ENCODE data around the gene KCNIP3.
"Not testable (repeated sequence)": the region's sequence is repeated elsewhere in the genome, so short reads cannot be mapped to it uniquely, and the experiment has no call there.

The KCNIP3 gene

DNA sequence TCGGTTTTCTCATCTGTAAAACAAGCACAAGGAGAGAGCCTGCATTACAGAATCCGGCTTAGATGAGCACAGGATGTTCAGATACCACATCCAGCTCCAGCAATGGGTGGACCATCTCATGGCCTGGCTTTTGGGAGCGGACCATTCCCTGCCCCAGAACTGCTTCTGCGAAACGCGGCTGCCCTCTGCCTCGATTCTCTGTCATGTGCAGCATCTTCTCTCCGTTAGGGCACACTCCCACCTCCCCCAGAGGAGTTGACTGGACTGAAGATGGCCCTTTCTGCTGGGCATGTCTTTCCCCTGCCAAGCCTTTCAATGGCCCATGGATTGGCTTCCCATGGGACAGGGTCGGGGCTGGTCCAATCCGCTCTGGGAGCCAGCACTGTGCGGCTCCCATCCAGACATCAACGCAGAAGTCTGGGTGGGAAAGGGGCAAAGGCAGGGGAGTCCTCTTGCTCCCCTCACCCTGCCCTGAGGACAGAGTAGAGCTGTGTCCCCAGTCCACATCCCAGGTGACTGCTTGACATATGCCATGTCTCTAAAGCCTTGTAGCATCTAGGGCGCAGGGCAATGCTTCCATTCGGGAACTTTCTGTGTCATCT is 91.0 kb downstream of the KCNIP3 start:
- no peak for DNase-seq

DNA sequence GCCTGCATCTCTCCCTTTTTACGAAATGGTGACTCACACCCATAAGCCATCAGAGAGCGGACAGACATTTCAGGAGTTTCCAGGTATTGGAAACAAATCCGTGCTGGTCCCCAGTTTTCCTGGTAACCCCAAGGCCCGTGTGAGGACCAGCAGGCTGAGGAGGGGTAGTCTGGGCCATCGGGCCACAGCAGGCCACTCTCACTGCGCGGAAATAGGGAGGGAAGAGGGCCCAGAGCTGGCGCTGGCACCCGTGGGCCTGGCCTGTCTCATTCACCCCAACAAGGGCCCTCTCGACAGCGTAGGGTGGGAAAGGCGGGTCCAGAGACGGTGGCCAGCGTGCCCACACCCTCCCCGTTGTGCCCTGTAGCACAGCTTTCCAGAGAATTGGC is 91.7 kb downstream of the KCNIP3 start:
- DNase-seq, result no peak

DNA sequence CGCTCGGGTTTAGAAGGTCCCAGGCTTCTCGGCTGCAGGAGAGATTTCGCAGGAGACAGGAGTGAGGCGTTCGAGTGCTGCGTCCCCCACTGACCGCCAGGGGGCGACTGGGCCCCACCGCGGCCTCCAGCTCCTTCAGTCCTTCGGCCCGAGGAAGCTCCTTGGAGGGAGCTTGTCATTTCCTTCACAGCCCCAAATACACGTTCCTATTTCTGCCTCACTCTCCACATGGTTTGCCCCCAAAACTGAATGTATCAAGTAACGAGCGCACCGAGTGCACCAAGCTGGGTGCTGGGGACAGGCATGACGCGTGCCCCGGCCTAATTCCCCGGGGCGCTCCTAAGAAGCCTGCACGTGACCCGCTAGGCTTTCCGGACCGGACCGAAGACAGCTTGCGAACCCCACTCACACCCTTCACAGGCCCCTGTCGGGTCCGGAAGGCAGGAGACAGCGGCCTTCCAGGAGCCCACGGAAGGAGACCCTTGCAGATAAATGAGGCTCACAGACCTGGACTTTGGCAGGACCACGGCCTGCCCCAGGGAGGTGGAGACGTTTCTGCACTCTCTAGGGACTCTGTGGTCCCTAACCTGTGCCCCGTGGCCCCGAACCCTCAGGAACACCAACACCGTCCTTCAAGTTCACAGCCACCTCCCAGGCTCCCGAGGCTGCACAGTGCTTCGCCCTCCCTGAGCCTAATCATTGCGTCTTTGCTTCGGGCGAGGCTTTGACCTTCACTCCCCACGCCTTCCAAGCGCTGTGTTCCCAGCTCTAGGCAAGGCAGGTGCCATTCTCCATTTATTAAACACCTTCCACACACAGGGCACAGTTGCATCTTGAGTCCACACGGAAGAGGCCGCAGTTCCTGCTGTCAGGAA is 92.3 kb downstream of the KCNIP3 start:
- DNase-seq, result peak; percentile 1

DNA sequence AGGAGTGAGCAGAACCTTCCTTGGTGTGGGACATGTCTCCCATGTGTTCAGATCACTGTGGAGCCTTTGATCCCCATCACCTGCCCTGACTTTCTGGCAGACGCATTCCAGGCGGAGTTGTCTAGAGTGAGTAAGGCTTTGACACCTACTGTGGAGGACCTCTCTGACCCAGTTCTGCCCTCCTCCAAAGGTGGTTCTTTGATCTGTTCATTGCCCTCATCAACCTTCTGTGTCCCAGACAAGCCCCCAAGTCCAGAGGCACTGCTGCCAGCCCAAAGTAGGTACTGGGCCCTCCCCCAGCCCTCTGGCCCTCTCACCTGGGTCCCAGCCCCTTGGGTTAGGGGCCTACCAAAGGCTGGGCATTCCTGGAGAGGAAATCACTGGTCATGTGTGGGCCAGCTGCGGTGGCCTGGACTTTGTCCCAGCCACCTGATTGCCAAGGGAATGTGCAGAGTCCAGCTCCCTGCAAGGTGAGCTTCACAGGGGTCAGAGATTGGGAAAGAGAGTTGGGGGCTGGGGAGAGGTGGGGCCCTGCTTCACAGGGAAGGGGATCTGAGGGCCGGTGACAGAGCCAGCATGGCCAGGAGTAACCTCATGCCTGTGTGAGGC is 93.2 kb downstream of the KCNIP3 start:
- no peak for DNase-seq

DNA sequence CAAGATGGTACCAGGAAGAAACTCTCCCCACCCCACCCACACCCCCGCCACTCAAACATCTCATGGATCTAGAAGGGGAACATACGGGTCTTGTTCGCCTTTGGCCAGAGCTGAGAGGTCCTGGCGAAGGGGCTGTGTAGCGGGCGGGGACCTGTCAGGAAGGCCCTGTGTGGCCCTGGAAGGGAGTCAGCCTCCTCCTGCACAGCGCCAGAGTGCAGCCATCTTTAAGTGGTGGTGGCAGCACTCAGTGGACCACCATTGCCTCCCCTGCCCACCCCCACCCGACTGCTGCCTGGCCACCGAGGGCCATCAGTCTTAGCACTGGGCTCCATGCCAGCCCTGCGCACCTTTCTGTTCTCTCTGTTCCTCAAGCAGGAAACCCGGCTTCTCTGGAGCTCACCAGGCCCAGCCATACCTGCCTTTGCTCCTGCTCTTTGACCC is 93.8 kb downstream of the KCNIP3 start:
- no peak for DNase-seq

DNA sequence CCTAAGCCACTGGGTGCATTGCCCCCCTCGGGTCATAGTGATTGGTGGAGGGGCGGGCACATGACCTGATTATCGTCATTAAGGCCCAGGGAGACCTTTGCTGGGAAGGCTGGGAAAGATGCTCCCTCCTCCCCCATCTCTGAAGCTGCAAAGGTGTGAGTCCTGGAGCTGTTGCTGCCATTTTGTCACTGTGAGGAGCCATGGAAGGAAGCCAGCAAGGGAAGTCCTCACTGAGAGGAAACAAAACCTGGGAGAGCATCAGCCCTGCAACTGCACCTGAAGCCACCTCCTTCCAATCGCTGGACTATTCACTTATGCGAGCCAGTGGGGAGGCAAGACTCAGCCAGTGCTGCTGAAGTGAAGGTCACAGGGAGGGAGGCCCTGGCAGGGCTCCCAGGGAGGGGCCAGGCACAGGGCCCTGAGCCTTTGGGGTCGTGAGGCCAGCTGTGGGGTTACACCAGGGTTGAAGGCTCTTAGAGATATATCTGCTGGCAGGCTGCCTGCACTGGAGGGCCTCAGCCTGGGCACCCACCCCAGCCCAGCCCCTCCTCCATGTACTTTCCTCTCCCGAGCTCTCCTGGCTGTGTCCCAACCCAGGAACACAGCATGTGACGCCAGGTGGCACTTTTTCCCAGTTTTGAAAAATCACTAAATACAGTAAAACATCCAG is 94.6 kb downstream of the KCNIP3 start:
- DNase-seq, result no peak

DNA sequence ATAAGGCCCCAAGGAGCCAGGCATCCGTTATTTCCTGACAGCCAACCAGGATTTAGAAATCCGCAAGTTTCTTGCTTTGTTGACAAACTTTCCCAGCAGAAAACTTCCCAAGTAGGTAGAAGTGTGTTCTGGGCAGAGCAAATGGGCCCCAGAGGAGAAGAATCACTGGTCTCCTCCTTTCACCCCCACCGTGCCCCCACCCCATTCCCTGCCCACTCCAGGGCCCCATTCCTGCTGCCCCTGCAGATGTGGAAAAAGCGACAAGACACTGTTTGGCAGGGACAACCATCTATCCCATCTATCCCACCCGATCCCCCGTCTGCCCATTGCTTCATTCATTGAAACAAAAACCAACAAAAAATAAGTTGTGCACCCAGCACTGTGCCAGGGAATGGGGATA is 95.2 kb downstream of the KCNIP3 start:
- no peak for DNase-seq

DNA sequence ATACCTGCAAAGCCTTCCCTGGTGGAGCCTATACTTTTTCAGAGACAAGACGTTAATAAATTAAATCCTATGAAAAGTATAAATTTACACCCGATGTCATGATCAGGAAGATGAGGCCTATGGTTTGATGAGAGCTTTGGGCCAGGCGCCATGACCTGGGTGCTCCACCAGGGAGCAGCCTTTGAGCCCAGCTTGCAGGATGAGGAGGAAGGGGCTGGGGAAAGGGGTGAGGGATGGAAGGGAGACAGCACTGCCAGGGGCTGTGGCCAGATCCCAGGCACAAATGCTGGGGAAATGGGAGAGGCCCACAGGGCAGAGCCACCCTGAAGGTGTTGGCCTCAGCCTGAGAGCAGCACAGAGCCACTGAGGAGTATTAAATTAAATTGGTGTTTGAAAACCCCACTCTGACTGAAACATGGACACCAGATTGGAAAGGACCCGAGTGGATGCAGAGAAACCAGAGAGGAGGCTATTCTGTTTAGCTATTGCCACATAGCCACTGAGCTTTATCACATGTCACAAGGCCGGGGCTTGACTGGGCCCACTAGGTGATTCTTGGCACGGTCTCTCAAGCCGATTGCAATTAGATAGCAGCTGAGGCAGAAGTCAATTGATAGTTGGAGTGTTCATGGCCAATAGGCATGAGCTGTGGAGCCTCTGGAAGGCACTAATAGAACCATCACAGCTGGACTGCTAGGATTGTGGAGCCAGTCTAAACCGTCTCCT is 95.7 kb downstream of the KCNIP3 start:
- DNase-seq, result no peak

DNA sequence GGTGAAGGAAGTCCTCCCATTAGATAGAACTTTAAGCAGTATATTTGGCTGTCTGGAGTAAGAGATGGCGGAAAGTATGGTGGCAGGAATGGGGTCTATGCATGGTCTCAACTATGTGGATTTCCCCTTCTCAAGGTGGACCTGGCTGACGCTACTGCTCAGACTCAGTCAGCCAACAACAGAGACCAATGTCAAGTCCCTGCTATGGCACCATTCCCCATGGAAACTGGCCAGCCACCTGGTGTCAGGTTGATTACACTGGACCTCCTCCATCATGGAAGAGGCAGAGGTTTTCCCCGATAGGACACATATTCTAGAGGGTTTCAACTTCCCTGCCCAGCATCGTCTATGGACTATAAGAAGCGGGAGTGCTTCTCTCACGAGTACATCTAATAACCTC is 96.8 kb downstream of the KCNIP3 start:
- no peak for DNase-seq

DNA sequence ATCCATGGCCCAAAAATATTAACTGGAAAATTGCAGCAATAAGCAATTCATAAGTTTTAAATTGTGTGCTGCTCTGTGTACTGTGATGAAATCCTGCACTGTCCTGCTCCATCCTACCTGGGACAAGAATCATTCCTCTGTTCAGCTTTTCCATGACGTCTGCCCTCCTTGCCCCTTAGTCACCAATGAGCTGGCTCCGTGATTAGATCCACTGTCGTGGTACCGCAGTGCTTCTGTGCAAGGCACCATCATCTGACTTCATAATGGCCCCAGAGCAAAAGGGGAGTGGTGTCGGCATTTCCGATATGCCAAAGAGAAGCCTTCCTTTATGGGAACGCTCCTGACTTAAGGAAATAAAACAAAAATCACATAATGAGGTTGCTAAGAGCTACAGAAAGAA is 101.9 kb downstream of the KCNIP3 start:
- no peak for DNase-seq

DNA sequence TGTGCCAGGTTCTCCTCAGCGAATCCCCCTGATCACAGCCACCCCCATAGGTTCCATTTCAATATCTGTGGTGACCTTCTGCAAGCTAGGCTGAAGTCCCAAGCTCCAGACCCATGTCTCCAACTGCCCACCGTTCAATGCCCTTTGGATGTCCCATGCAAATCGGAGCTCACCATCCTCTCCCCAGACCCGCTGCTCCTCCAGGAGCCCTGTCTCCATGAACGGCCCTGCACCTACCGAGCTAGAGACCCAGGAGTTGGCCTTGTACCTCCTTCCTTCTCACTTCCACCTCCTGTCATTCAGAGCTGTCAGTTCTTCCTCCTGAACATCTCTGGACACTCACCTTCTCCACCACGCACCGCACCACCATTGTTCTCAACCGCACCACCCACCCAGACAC is 104.3 kb downstream of the KCNIP3 start:
- DNase-seq, result no peak

DNA sequence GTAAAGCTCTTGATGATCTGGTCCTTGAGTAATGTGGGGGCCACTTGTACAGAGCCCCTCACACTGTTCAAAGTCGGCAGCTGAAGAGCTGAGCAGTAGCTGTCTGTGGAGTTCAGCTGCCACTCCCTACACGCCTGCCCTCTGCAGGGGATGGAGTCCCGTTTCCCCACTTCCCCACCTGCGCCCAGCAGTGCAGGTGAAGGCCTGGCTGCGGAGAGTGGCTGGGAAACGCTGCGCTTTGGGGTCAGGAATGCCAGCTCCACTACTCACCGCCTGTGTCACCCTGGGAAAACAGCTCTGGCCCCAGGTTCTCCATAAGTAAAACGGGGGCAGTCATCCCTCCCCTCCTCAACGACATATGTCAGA is 104.8 kb downstream of the KCNIP3 start:
- peak; percentile 19 for DNase-seq

DNA sequence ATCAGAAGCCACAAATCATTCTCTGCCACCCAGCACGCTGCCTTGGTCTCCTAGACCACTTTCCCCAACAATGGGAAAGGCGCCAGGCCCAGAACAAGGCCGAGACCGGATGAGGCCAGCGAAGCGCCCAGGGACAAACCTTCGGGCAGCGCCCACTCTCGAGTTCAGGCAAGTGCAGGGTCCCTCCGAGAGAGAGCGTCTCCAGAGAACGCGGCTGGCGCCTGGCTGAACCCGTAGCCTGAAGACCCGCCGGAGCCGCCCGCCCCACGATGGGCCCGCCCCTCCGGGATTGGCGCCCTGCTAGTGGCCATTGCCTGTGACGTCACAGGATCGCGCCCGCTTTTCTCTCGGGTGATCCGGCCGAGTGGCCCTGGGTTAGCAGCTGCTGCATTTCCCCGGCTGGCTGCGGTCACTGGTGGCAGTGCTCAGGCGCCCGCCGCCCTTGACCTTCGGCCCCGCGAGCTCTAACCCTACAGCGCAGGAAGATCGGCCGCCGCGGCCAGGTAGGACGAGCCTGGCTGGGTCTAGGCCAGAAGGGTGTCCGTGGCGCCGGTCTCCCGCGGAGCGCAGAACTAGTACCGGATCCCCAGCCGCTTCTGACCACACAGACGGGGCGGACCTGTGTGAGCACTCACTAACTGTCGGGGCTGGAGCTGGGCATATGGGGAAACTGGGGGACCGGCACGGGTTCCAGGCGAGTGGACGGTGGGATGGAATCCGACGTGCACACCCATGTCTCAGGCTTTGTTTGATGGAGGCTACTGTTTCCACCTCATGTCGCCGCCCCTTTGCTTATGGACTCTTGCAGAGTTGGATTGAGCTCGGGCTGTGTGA is 105.4 kb downstream of the KCNIP3 start, which contains the start of gene FAHD2A:
Gene FAHD2A (plus strand): TSS at position 339 of the 834 bp plus-strand sequence. CDS start 2,851 bp downstream, outside the sequence.
- peak; percentile 89 for DNase-seq

DNA sequence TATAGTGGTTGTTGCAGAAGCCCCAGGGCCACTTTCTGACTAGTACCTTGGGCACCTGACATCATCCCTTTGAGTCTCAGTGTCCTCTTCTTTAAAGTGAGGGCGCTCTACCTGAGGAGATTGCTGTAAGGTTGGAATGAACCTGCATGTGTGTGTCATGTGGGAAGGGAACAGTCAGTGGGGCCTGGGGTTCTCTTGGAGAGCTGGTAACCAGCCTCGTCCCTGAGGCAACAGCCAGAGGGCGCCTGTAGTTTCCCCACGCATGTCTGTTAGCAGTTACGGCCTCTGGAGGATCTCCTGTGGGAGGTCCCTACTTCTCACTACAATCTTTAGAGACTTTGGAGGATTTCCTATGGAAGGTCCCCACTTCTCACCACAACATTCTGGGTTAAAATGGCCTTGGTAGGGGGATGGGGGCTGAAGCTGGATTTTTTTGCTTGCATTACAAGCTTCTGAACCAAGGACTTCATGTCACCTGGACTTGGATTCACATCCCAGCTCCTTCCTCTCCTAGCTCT is 106.1 kb downstream of the KCNIP3 start:
- peak; percentile 16 for DNase-seq

DNA sequence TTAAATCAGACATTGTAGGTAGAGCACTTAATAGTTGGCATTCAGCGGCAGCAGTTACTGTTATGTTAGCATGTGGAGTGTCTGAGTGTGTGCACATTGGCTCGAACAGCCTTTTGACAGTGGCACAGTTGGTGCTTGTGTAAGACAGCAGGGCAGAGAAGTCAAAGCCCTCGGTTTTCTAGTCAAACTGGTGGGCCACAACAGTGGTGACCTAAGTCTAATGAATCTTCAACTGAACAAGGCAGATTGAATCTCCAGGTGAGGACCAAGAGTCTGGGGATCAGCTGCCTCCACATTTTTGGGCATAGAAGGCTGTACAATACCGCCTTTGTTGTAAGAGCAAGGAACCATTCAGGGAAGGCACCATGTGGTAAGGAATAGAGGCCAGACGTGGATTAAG is 106.7 kb downstream of the KCNIP3 start:
- not testable (repeated sequence) for DNase-seq

DNA sequence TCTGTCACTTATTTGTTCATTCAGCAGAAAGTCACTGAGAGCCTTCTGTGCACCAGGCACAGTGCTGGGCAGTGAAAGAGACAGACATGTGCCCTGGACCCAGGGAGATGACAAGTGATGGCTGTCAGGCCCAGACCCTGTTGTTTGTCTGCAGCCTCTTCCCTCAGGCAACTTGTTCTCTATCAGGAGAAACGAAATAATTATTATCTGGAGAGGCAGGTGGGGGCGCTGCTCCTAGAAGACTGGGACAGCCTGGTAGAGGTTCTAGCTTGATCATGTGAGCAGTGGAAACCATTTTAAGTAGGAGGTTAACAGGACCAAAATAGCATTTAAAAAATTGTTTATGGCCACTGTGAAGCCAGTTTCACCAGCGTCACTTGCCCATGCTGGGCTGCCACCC is 107.5 kb downstream of the KCNIP3 start:
- not testable (repeated sequence) for DNase-seq

DNA sequence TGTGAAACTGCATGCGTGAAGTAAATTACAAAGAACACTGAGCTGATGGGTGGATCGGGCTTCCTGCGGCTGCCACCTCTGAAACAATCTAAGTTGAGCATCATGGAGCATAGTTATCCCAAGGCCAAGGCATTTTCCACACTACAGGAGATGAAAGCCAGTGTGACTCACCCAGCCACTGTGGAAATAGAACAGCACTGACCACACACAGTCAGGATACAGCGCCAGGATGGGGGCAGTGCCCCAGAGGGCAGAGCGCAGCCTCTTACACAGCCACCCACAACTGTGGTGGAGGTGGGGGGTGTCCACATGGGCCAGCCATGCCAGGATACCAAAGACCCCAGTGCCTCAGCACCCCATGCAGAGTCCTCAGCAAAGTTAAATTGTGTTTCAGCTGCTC is 114.1 kb downstream of the KCNIP3 start:
- not testable (repeated sequence) for DNase-seq

DNA sequence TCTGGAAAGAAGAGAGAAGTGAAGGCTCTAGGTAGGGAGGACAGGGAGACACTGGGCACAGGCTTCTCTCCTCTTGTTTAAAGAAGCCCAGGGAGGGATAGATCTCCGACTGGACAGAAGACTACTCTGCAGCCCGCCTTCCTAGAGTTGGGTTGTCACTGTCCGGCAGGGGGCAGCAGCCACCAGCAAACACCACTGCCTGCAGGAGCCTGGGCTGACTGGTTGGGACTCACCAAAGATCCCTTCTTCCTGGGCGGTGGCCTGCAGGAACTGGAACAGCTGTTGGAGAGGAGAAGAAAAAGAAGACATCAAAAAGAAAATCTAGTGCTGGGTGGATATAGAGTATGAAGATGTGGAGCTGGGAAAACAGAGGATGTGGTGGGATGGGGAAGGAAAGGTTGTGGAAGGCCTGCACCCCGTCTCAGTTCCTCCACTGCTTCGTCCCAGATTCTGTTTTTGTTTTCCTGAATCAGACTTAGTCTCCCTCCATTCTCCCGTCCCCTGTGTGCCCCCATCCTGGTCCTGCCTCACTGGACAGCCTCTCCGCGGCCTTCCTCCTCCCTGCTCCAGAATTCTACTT is 117.0 kb downstream of the KCNIP3 start:
- peak; percentile 38 for DNase-seq

DNA sequence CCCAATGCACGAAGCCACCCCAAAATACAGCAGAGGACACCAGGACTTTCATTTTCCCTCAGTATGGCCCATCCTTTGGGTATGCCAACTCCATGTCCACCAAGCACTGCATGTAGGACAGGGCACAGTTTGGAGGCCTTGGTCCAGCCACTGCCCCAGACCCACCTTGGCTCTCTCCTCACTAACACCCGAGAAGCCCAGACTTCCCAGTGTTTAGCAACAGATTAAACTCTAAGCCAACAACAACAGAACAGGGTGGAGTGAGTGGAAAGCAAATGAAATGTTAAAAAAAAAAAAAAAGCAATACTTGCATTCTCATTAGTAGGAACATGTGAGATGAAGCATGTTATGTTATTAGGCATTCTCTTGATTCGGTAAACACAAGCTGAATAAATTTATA is 118.0 kb downstream of the KCNIP3 start:
- not testable (repeated sequence) for DNase-seq

DNA sequence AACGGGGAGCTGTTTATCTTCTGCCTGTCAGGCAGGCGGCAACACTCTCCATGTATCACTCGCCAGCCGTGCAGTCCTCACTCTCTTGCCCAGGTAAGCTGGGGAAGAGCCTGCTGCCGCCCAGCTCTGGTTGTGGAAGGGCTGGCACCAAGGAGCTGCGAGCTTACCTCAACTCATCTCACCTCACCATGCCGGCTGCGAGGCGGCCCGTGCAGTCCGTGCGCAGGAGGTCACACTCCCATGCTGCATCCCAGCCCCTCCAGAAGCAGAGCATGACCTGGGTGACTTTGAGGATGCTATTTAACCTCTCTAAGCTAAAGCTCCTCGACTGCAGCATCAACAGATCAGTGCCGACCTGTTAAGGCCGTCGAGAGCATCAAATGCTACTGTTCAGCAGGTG is 118.4 kb downstream of the KCNIP3 start:
- not testable (repeated sequence) for DNase-seq

All from NCI-H510A treated with DMSO at 0.1 percent for 48 hours (cell line).